ENCODE results near the gene ZNF132. TPM values are rescaled to one million over a fixed set of nuclear protein-coding genes. Genes with fewer than 3 reads are reported as not detected.

Gene ZNF132
- total RNA-seq, 1 experiment from 2014 or later, result 2.6 TPM

- TF ChIP-seq ZNF263 (CRISPR knock-in tag; IDR thresholded peaks at IDR 0.05; ENCODE audit: low read depth) (0 out of 2 replicates have a peak, but pooled peaks have one; percentile 16), ZNF232 (CRISPR knock-in tag; IDR thresholded peaks at IDR 0.05) (no peak), JAZF1 (CRISPR knock-in tag; IDR thresholded peaks at IDR 0.05) (no peak), SMAD4 (CRISPR knock-in tag; IDR thresholded peaks at IDR 0.05) (no peak), AR (CRISPR knock-in tag; IDR thresholded peaks at IDR 0.05) (no peak), E2F4 (CRISPR knock-in tag; IDR thresholded peaks at IDR 0.05; ENCODE audit: borderline replicate concordance, low read depth) (0 out of 2 replicates have a peak, but pooled peaks have one; percentile 58), NFATC4 (CRISPR knock-in tag; IDR thresholded peaks at IDR 0.05) (no peak), PRRX2 (CRISPR knock-in tag; IDR thresholded peaks at IDR 0.05) (no peak), ZNF317 (CRISPR knock-in tag; IDR thresholded peaks at IDR 0.05; ENCODE audit: borderline replicate concordance, low read depth) (no peak), PREB (CRISPR knock-in tag; IDR thresholded peaks at IDR 0.05; ENCODE audit: borderline replicate concordance) (no peak), CTCF (IDR thresholded peaks at IDR 0.05) (no peak), RORB (CRISPR knock-in tag; IDR thresholded peaks at IDR 0.05) (no peak), USF2 (CRISPR knock-in tag; IDR thresholded peaks at IDR 0.05) (no peak; the same call in none of the 2 replicates), GTF2I (CRISPR knock-in tag; conservative IDR thresholded peaks at IDR 0.05) (no peak), SMAD3 (CRISPR knock-in tag; IDR thresholded peaks at IDR 0.05; ENCODE audit: borderline replicate concordance) (peak; percentile 90; the same call in 1 of the 2 replicates), E2F1 (CRISPR knock-in tag; IDR thresholded peaks at IDR 0.05) (no peak; the same call in 1 of the 2 replicates), NFYB (CRISPR knock-in tag; conservative IDR thresholded peaks at IDR 0.05; ENCODE audit: low read depth) (peak; percentile 78), FOXP4 (CRISPR knock-in tag; IDR thresholded peaks at IDR 0.05) (no peak), ARID4B (CRISPR knock-in tag; IDR thresholded peaks at IDR 0.05; ENCODE audit: borderline replicate concordance) (peak; percentile 40), OVOL2 (CRISPR knock-in tag; IDR thresholded peaks at IDR 0.05; ENCODE audit: borderline replicate concordance) (no peak), KAT7 (CRISPR knock-in tag; IDR thresholded peaks at IDR 0.05; ENCODE audit: borderline replicate concordance) (no peak), ZBTB21 (CRISPR knock-in tag; IDR thresholded peaks at IDR 0.05; ENCODE audit: borderline replicate concordance) (no peak)
These were observed 53.2 kb downstream of the ZNF132 start, which contains the start of gene RPS5 (continued) for GRCh38 chr19:58386576-58387337.
